ENCODE data around the gene CHRNA4.

DNA sequence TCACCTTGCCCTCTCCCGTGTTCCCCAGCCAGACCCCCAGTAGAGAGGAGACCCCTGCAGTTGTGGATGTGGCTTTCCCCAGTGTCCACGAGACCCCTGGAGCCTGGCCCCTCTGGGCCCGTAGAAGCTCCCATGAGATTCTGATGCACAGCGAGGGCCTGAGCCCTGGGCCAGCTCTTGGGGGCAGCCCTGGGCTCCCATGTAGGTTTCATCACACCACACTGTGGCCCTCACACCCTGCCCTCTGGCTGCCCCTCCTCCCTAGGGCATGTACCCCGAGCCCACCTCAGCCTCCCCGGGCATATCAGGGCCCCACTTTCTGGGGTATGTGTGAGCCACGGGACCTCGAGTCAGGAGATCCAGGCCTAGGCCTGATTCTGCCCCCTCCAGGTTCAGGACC, 7.0 kb upstream of the CHRNA4 start:
- TF ChIP-seq, protein P1, sequence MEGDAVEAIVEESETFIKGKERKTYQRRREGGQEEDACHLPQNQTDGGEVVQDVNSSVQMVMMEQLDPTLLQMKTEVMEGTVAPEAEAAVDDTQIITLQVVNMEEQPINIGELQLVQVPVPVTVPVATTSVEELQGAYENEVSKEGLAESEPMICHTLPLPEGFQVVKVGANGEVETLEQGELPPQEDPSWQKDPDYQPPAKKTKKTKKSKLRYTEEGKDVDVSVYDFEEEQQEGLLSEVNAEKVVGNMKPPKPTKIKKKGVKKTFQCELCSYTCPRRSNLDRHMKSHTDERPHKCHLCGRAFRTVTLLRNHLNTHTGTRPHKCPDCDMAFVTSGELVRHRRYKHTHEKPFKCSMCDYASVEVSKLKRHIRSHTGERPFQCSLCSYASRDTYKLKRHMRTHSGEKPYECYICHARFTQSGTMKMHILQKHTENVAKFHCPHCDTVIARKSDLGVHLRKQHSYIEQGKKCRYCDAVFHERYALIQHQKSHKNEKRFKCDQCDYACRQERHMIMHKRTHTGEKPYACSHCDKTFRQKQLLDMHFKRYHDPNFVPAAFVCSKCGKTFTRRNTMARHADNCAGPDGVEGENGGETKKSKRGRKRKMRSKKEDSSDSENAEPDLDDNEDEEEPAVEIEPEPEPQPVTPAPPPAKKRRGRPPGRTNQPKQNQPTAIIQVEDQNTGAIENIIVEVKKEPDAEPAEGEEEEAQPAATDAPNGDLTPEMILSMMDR (IDR thresholded peaks at IDR 0.05) = no peak
- no peak for TF ChIP-seq POLR2A (IDR thresholded peaks at IDR 0.05)
